Transverse colon (tissue), 3 donors: ENCODE data around the gene LRRC58.

Experiments
- POLR2A ChIP-seq: fragments of 450-650 bp; IDR thresholded peaks from one replicate; pipeline ENCODE4 v1.6.1; 2016; ENCODE audit warnings: antibody characterized with exemption, mild to moderate bottlenecking, moderate library complexity
- TF ChIP-seq, protein P1 (sequence below), 5 experiments: fragments of 200-600 bp in 3 of 5; fragments of 450-650 bp in 2 of 5; sonication (generic) in 3 of 5; IDR thresholded peaks; 1 replicate in 2 of 5; 2 replicates in 3 of 5; pipeline ENCODE4 v1.5.1; 2016 to 2017; ENCODE audit warnings: antibody characterized with exemption in 5 of 5, inconsistent platforms in 3 of 5, mild to moderate bottlenecking in 2 of 5, moderate library complexity in 1 of 5

DNA sequence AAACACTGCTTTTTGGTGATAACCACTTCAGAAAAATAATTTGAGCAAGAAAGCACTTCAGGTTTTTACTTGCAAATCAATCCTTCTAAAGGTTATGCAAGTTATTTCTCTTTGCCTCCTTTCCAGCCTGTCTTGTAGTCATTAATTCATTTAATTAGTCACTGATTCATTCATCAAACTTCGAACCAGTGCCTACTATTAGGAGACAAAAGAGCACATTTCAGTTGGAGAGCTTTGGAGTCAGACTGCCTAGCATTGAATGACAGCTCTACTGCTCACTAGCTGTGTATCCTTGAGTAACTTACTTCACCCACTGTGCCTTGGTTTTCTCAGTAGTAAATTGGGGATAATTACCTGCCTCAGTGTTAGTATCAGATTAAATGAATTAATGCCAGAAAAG lies 14.9 kb upstream of the LRRC58 start:
- TF ChIP-seq POLR2A, result no peak
- TF ChIP-seq, protein P1, sequence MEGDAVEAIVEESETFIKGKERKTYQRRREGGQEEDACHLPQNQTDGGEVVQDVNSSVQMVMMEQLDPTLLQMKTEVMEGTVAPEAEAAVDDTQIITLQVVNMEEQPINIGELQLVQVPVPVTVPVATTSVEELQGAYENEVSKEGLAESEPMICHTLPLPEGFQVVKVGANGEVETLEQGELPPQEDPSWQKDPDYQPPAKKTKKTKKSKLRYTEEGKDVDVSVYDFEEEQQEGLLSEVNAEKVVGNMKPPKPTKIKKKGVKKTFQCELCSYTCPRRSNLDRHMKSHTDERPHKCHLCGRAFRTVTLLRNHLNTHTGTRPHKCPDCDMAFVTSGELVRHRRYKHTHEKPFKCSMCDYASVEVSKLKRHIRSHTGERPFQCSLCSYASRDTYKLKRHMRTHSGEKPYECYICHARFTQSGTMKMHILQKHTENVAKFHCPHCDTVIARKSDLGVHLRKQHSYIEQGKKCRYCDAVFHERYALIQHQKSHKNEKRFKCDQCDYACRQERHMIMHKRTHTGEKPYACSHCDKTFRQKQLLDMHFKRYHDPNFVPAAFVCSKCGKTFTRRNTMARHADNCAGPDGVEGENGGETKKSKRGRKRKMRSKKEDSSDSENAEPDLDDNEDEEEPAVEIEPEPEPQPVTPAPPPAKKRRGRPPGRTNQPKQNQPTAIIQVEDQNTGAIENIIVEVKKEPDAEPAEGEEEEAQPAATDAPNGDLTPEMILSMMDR (IDR thresholded peaks at IDR 0.05), result no peak
